GM06990 (cell line): ENCODE measurements around the gene RPS24.
"Not testable (repeated sequence)": the region's sequence is repeated elsewhere in the genome, so short reads cannot be mapped to it uniquely, and the experiment has no call there.

ENCODE experiments used
- DNase-seq: peaks from one replicate; pipeline ENCODE4 v3.0.0-alpha.2; 2011; ENCODE audit not compliant: insufficient read length; ENCODE audit errors: extremely low read depth
- H3K27me3 ChIP-seq: replicated peaks from 2 replicates; pipeline ENCODE4 v1.6.0; 2011; ENCODE audit warnings: low read length; ENCODE audit not compliant: control insufficient read depth, insufficient read depth
- H3K36me3 ChIP-seq: 2 replicates; pipeline ENCODE4 v1.5.1; 2011; ENCODE audit warnings: low read length; ENCODE audit not compliant: control insufficient read depth, insufficient read depth
- H3K4me3 ChIP-seq: replicated peaks from 2 replicates; pipeline ENCODE4 v1.5.1; 2011; ENCODE audit warnings: low read depth, mild to moderate bottlenecking, control low read depth, low read length
- CTCF ChIP-seq: IDR thresholded peaks from 2 replicates; pipeline ENCODE4 v1.5.1; 2011; ENCODE audit warnings: low read length, control low read depth, mild to moderate bottlenecking, inconsistent platforms; ENCODE audit not compliant: insufficient read depth, poor library complexity, severe bottlenecking

Gene RPS24

DNA sequence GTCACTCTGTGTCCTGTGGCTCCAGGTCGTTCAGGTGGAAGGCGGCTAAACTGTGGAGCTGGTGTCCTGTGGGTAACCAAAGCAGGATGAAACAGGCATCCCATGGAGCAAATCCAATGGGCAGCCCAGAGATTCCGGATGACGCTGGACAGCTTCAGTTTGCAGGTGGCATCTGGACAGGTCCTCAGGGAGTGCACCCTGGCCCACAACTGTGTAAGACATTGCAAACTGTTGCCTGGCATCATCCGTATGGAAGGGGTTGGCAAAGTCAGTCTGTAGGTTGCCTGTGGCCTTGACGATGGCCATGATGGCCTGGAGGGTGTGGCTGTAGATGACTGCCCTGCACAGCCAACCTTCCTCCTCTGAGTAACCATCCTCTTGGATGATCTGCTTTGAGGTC, 35.5 kb downstream of the RPS24 start:
- Histone ChIP-seq H3K4me3 (no peak overlapping the region), H3K36me3 (no peaks in the 10 kb centered on the region), H3K27me3 (no peaks in the 10 kb centered on the region)
- no peak for DNase-seq
- TF ChIP-seq CTCF, result no peak

GRCh38 chr10:78070064-78070463, 36.4 kb downstream of the RPS24 start:
- not testable (repeated sequence) for DNase-seq, H3K36me3 ChIP-seq, H3K27me3 ChIP-seq, H3K4me3 ChIP-seq

GRCh38 chr10:78070726-78071125, 37.1 kb downstream of the RPS24 start:
- H3K36me3 ChIP-seq, result no peaks in the 10 kb centered on the region
- no peak for DNase-seq
- no peak for TF ChIP-seq CTCF
- H3K27me3 ChIP-seq, result no peaks in the 10 kb centered on the region
- no peak overlapping the region for H3K4me3 ChIP-seq

- Histone ChIP-seq H3K27me3 (no peaks in the 10 kb centered on the region), H3K36me3 (no peaks in the 10 kb centered on the region), H3K4me3 (no peak overlapping the region)
- DNase-seq, result no peak
- no peak for TF ChIP-seq CTCF
Observed at GRCh38 chr10:78071140-78071856, 37.6 kb downstream of the RPS24 start.

- DNase-seq, result no peak
- TF ChIP-seq CTCF, result no peak
- Histone ChIP-seq H3K27me3 (no peaks in the 10 kb centered on the region), H3K36me3 (no peaks in the 10 kb centered on the region), H3K4me3 (no peak overlapping the region)
Observed at GRCh38 chr10:78071857-78072179, 38.2 kb downstream of the RPS24 start.

DNA sequence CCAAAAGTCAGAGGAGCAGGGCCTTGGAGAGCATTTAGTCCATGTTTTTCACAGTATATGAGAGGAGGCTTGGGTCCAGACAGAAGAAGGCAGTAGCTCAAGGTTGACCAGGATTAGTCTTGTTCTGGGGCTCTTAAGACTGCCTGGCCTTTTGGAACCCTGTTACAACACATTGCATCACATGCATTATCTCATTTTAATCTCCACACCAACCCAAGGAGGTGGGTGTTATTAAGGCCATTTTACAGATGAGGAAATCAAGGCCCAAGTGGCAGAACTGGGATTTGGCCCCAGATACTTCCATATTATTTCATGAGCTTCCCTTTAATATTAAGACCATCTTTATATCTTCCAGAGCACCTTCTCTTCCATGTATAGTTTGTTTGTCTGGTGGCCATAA, 38.8 kb downstream of the RPS24 start:
- TF ChIP-seq CTCF, result no peak
- Histone ChIP-seq H3K4me3 (no peak overlapping the region), H3K36me3 (no peaks in the 10 kb centered on the region), H3K27me3 (no peaks in the 10 kb centered on the region)
- DNase-seq, result no peak

DNA sequence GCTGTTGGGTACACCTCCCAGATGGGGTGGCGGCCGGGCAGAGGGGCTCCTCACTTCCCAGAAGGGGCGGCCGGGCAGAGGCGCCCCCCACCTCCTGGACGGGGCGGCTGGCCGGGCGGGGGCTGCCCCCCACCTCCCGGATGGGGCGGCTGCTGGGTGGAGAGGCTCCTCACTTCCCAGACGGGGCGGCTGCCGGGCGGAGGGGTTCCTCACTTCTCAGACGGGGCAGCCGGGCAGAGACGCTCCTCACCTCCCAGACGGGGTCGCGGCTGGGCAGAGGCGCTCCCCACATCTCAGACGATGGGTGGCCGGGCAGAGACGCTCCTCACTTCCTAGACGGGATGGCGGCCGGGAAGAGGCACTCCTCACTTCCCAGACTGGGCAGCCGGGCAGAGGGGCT, 42.1 kb downstream of the RPS24 start:
- H3K36me3 ChIP-seq, H3K27me3 ChIP-seq, DNase-seq, H3K4me3 ChIP-seq: not testable (repeated sequence)
